ENCODE data around the gene PARD3. TPM values are rescaled to one million over a fixed set of nuclear protein-coding genes. Genes with fewer than 3 reads are reported as not detected.
A peak's percentile ranks its signal among the peaks of the same experiment; 100 is the strongest.

The PARD3 gene
- total and polyA plus RNA-seq, 2 donors from 2014 or later = 21.1 to 47.5 TPM

DNA sequence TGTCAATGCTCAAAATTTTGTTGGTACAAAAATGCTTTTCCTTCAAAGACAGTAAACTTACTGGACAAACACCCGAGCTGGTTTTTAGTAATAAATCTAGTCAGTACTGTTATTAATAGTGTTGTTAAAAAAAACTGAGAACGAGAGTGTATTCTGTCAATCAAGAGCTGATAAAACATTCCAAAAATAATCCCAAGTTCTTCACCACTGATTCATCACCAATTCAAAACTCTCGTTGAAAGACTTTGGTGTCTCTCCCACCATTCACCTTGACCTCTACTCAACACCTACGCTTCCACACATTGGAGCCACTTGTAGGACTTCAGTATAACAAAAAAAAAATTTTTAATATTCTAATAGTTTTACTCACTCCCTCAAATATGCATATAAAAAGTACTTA lies 279.2 kb downstream of the PARD3 start:
- TF ChIP-seq CTCF (IDR thresholded peaks at IDR 0.05; ENCODE audit: borderline replicate concordance, extremely low read depth, insufficient read depth) = no peak
- H3K4me3 ChIP-seq (ENCODE audit: low read length in 3 of 3) = no peak overlapping the region
- H3K27me3 ChIP-seq (ENCODE audit: control insufficient read depth, insufficient read depth, low read length) = no peaks in the 10 kb centered on the region
- no peaks in the 10 kb centered on the region for H3K36me3 ChIP-seq (ENCODE audit: control insufficient read depth in 2 of 3, insufficient read depth in 3 of 3, low read length in 3 of 3)
- intact Hi-C loops (cut with DNase I) = no loop called here
- H3K9me3 ChIP-seq (ENCODE audit: control insufficient read depth in 2 of 3, insufficient read depth in 1 of 3, low read length in 3 of 3) = peaks cover 0 to 4% (median 0%) of the 10 kb centered on the region in 3 donors
- no peak overlapping the region for H3K9ac ChIP-seq (ENCODE audit: low read length in 3 of 3)
- DNase-seq (no peak), FAIRE-seq (no peak)
- peaks cover 0 to 9% (median 6%) of the 10 kb centered on the region in 3 donors for H3K4me1 ChIP-seq (ENCODE audit: control insufficient read depth in 2 of 3, insufficient read depth in 2 of 3, low read depth in 1 of 3, low read length in 3 of 3)
- no peak overlapping the region for H3K27ac ChIP-seq (ENCODE audit: low read depth in 2 of 2, low read length in 2 of 2)

DNA sequence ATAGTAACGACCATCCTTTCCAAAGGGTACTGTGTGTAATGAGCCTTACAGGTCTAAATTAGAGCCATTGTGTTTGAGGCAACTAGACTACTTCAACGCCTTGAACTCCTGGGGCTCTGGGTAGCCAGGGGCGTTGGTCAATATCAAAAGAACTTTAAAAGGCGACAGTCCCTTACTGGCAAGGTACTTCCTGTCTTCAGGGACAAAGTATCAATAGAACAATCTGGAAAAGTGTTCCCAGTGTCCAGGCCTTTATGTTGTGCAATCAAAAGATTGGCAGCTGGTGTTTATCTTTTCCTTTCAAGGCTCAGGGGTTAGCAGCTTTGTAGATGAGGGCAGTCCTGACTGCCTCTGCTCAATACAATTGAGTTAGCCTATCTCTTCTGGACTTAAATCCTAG lies 284.3 kb downstream of the PARD3 start:
- no peak for TF ChIP-seq CTCF (IDR thresholded peaks at IDR 0.05; ENCODE audit: borderline replicate concordance, extremely low read depth, insufficient read depth)
- no peak for FAIRE-seq
- Histone ChIP-seq H3K36me3 (ENCODE audit: control insufficient read depth in 2 of 3, insufficient read depth in 3 of 3, low read length in 3 of 3) (no peaks in the 10 kb centered on the region), H3K9ac (ENCODE audit: low read length in 3 of 3) (no peak overlapping the region), H3K9me3 (ENCODE audit: control insufficient read depth in 2 of 3, insufficient read depth in 1 of 3, low read length in 3 of 3) (peaks cover 0 to 4% (median 0%) of the 10 kb centered on the region in 3 donors), H3K27me3 (ENCODE audit: control insufficient read depth, insufficient read depth, low read length) (no peaks in the 10 kb centered on the region), H3K4me3 (ENCODE audit: low read length in 3 of 3) (no peak overlapping the region), H3K27ac (ENCODE audit: low read depth in 2 of 2, low read length in 2 of 2) (no peak overlapping the region), H3K4me1 (ENCODE audit: control insufficient read depth in 2 of 3, insufficient read depth in 2 of 3, low read depth in 1 of 3, low read length in 3 of 3) (peaks cover 0 to 17% (median 3%) of the 10 kb centered on the region in 3 donors)
- intact Hi-C loops (cut with DNase I) = no loop called here
- DNase-seq = no peak

DNA sequence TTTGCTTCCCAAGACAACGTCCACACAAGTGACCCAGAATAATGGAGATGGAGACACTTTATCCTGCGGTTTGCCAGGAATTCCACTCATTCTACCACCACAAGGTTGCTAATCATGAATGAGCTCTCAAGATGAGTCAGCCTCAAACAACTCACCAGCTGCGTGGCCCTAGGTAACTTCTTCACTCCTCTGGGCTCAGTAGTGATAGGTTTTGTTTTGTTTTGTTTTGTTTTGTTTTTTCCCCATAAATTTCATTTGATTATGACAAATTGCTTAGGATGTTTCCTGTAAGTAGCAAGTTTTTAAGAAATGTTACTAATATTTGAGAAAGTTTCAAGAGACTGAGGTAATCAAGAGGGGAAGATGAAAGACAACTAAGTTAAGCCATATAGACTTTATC lies 286.8 kb downstream of the PARD3 start:
- H3K27ac ChIP-seq (ENCODE audit: low read depth in 2 of 2, low read length in 2 of 2) = no peak overlapping the region
- no peaks in the 10 kb centered on the region for H3K36me3 ChIP-seq (ENCODE audit: control insufficient read depth in 2 of 3, insufficient read depth in 3 of 3, low read length in 3 of 3)
- DNase-seq (peak in 1 of 5 donors; percentile 9), FAIRE-seq (no peak)
- intact Hi-C loops (cut with DNase I) = no loop called here
- H3K4me3 ChIP-seq (ENCODE audit: low read length in 3 of 3) = no peak overlapping the region
- H3K9ac ChIP-seq (ENCODE audit: low read length in 3 of 3) = no peak overlapping the region
- TF ChIP-seq CTCF (IDR thresholded peaks at IDR 0.05; ENCODE audit: borderline replicate concordance, extremely low read depth, insufficient read depth) = no peak
- peaks cover 0 to 4% (median 0%) of the 10 kb centered on the region in 3 donors for H3K9me3 ChIP-seq (ENCODE audit: control insufficient read depth in 2 of 3, insufficient read depth in 1 of 3, low read length in 3 of 3)
- no peaks in the 10 kb centered on the region for H3K27me3 ChIP-seq (ENCODE audit: control insufficient read depth, insufficient read depth, low read length)
- H3K4me1 ChIP-seq (ENCODE audit: control insufficient read depth in 2 of 3, insufficient read depth in 2 of 3, low read depth in 1 of 3, low read length in 3 of 3) = peaks cover 0 to 11% (median 3%) of the 10 kb centered on the region in 3 donors

All from kidney (tissue), 14 donors.